Liver (tissue), 9 donors: ENCODE data around the gene TRIM56. TPM values are rescaled to one million over a fixed set of nuclear protein-coding genes. Genes with fewer than 3 reads are reported as not detected.
A peak's percentile ranks its signal among the peaks of the same experiment; 100 is the strongest.
"Not testable (repeated sequence)": the region's sequence is repeated elsewhere in the genome, so short reads cannot be mapped to it uniquely, and the experiment has no call there.

Experiments
- DNase-seq: peaks from one replicate; pipeline ENCODE4 v3.0.0-alpha.2; 2017; ENCODE audit warnings: low spot score
- H3K27ac ChIP-seq, 2 donors: one replicate each; pipeline ENCODE4 v1.7.0; 2013; ENCODE audit warnings: inconsistent platforms in 2 of 2, low read length in 2 of 2, control low read depth in 1 of 2, low read depth in 1 of 2, mild to moderate bottlenecking in 1 of 2
- H3K27me3 ChIP-seq, 4 donors: one replicate each; pipeline versions ENCODE4 v1.6.1 to v1.7.0; 2013; ENCODE audit warnings: low read length in 3 of 4, inconsistent platforms in 1 of 4, mild to moderate bottlenecking in 1 of 4, moderate library complexity in 1 of 4; ENCODE audit not compliant: control insufficient read depth in 4 of 4, insufficient read depth in 4 of 4
- H3K36me3 ChIP-seq, 4 donors: one replicate each; pipeline versions ENCODE4 v1.6.1 to v1.7.0; 2013; ENCODE audit warnings: low read length in 3 of 4, mild to moderate bottlenecking in 3 of 4, low read depth in 1 of 4, moderate library complexity in 1 of 4; ENCODE audit not compliant: control insufficient read depth in 4 of 4, insufficient read depth in 3 of 4
- H3K4me1 ChIP-seq, 4 donors: one replicate each; pipeline versions ENCODE4 v1.6.1 to v1.7.0; 2013; ENCODE audit warnings: low read length in 3 of 4, mild to moderate bottlenecking in 3 of 4, moderate library complexity in 1 of 4; ENCODE audit not compliant: control insufficient read depth in 4 of 4, insufficient read depth in 4 of 4
- H3K4me3 ChIP-seq, 3 donors: one replicate each; pipeline versions ENCODE4 v1.6.1 to v1.7.0; 2013; ENCODE audit warnings: low read length in 3 of 3, control low read depth in 1 of 3, low read depth in 1 of 3, mild to moderate bottlenecking in 1 of 3
- H3K9ac ChIP-seq, 2 donors: one replicate each; pipeline ENCODE4 v1.7.0; 2013; ENCODE audit warnings: low read length in 2 of 2, mild to moderate bottlenecking in 2 of 2, moderate library complexity in 2 of 2, control low read depth in 1 of 2, low read depth in 1 of 2
- H3K9me3 ChIP-seq, 4 donors: one replicate each; pipeline versions ENCODE4 v1.6.1 to v1.7.0; 2013; ENCODE audit warnings: low read length in 3 of 4; ENCODE audit not compliant: control insufficient read depth in 4 of 4
- ATF3 ChIP-seq: IDR thresholded peaks from 2 replicates; pipeline ENCODE4 v1.6.1; 2016; ENCODE audit warnings: antibody characterized with exemption
- EGR1 ChIP-seq, 2 donors: IDR thresholded peaks; 2 replicates each; pipeline ENCODE4 v1.6.1; 2016 to 2018; ENCODE audit warnings: antibody characterized with exemption in 2 of 2, low read depth in 2 of 2
- FOXA1 ChIP-seq: IDR thresholded peaks from 2 replicates; pipeline ENCODE4 v1.6.1; 2016; ENCODE audit warnings: antibody characterized with exemption
- FOXA2 ChIP-seq: IDR thresholded peaks from 2 replicates; pipeline ENCODE4 v1.6.1; 2016; ENCODE audit warnings: antibody characterized with exemption
- GABPA ChIP-seq, 2 donors: IDR thresholded peaks in 1 of 2; conservative IDR thresholded peaks in 1 of 2; 2 replicates each; pipeline ENCODE4 v1.6.1; 2016; ENCODE audit warnings: antibody characterized with exemption in 2 of 2, mild to moderate bottlenecking in 1 of 2, moderate library complexity in 1 of 2
- HNF4A ChIP-seq, 2 donors: conservative IDR thresholded peaks; 2 replicates each; pipeline ENCODE4 v1.6.1; 2016; ENCODE audit warnings: antibody characterized with exemption in 2 of 2, mild to moderate bottlenecking in 2 of 2
- HNF4G ChIP-seq: IDR thresholded peaks from 2 replicates; pipeline ENCODE4 v1.6.1; 2016; ENCODE audit warnings: antibody characterized with exemption
- JUND ChIP-seq, 2 donors: IDR thresholded peaks; 2 replicates each; pipeline ENCODE4 v1.6.1; 2016; ENCODE audit warnings: antibody characterized with exemption in 2 of 2
- NR2F2 ChIP-seq: IDR thresholded peaks from 2 replicates; pipeline ENCODE4 v1.6.1; 2016; ENCODE audit warnings: antibody characterized with exemption
- RAD21 ChIP-seq, 2 donors: IDR thresholded peaks; 2 replicates each; pipeline ENCODE4 v1.6.1; 2016; ENCODE audit warnings: antibody characterized with exemption in 2 of 2, mild to moderate bottlenecking in 2 of 2
- RXRA ChIP-seq, 2 donors: IDR thresholded peaks; 2 replicates each; pipeline ENCODE4 v1.6.1; 2017 to 2018; ENCODE audit warnings: antibody characterized with exemption in 2 of 2, mild to moderate bottlenecking in 1 of 2
- SP1 ChIP-seq: IDR thresholded peaks from 2 replicates; pipeline ENCODE4 v1.6.1; 2018; ENCODE audit warnings: antibody characterized with exemption, mild to moderate bottlenecking
- TAF1 ChIP-seq: conservative IDR thresholded peaks from 2 replicates; pipeline ENCODE4 v1.6.1; 2016; ENCODE audit warnings: antibody characterized with exemption, mild to moderate bottlenecking
- YY1 ChIP-seq: IDR thresholded peaks from 2 replicates; pipeline ENCODE4 v1.6.1; 2016; ENCODE audit warnings: antibody characterized with exemption, mild to moderate bottlenecking
- WGBS: extraction: QIAGEN DNeasy Blood & Tissue Kit; methylation state at CpG from one replicate; pipeline ENCODE4 v1.1.7; 2013; 5-methylcytosine and 5-hydroxymethylcytosine counted together
- polyA plus RNA-seq, 2 donors: library from polyadenylated mRNA; stranded (reverse) in 1 of 2; unstranded in 1 of 2; fragments of 200-250 nt in 1 of 2; fragments of >200 nt in 1 of 2; fragmentation: Nextera tagmentation in 1 of 2; extraction: Ambion mirVana in 1 of 2; gene quantifications; one replicate each; pipeline versions ENCODE4 v1.2.1 to v1.2.3, GENCODE V29; 2013 to 2015
- total RNA-seq, 2 donors: library from RNA; depleted of rRNA; stranded (reverse); fragments of >200 nt; gene quantifications; one replicate each; pipeline ENCODE4 v1.2.3, GENCODE V29; 2014
- TF ChIP-seq, protein P1 (sequence below): IDR thresholded peaks from 2 replicates; pipeline ENCODE4 v1.6.1; 2016; ENCODE audit warnings: antibody characterized with exemption, mild to moderate bottlenecking
- TF ChIP-seq, protein P2 (sequence below): IDR thresholded peaks from 2 replicates; pipeline ENCODE4 v1.6.1; 2016; ENCODE audit warnings: antibody characterized with exemption
- donor health status: healthy.
- donor health status: healthy.
- donor health status: healthy.
- donor health status: healthy.
- donor health status: healthy.

TRIM56 gene
- total and polyA plus RNA-seq, 4 donors = 4.8 to 15.6 (median 7.6) TPM

GRCh38 chr7:101111261-101111660, 26.0 kb downstream of the TRIM56 start:
- H3K9ac ChIP-seq = no peak overlapping the region
- no peaks in the 10 kb centered on the region for H3K27me3 ChIP-seq
- no peak overlapping the region for H3K4me3 ChIP-seq
- TF ChIP-seq GABPA (IDR thresholded peaks at IDR 0.05 in 1 of 2, conservative IDR thresholded peaks at IDR 0.05 in 1 of 2) (no peak), SP1 (no peak), YY1 (no peak), HNF4G (no peak), FOXA2 (no peak), JUND (IDR thresholded peaks at IDR 0.05) (no peak), FOXA1 (no peak), TAF1 (no peak), EGR1 (IDR thresholded peaks at IDR 0.05; ENCODE audit: low read depth in 2 of 2) (no peak), ATF3 (no peak)
- TF ChIP-seq, protein P1, sequence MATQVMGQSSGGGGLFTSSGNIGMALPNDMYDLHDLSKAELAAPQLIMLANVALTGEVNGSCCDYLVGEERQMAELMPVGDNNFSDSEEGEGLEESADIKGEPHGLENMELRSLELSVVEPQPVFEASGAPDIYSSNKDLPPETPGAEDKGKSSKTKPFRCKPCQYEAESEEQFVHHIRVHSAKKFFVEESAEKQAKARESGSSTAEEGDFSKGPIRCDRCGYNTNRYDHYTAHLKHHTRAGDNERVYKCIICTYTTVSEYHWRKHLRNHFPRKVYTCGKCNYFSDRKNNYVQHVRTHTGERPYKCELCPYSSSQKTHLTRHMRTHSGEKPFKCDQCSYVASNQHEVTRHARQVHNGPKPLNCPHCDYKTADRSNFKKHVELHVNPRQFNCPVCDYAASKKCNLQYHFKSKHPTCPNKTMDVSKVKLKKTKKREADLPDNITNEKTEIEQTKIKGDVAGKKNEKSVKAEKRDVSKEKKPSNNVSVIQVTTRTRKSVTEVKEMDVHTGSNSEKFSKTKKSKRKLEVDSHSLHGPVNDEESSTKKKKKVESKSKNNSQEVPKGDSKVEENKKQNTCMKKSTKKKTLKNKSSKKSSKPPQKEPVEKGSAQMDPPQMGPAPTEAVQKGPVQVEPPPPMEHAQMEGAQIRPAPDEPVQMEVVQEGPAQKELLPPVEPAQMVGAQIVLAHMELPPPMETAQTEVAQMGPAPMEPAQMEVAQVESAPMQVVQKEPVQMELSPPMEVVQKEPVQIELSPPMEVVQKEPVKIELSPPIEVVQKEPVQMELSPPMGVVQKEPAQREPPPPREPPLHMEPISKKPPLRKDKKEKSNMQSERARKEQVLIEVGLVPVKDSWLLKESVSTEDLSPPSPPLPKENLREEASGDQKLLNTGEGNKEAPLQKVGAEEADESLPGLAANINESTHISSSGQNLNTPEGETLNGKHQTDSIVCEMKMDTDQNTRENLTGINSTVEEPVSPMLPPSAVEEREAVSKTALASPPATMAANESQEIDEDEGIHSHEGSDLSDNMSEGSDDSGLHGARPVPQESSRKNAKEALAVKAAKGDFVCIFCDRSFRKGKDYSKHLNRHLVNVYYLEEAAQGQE = no peak
- TF ChIP-seq, protein P2, sequence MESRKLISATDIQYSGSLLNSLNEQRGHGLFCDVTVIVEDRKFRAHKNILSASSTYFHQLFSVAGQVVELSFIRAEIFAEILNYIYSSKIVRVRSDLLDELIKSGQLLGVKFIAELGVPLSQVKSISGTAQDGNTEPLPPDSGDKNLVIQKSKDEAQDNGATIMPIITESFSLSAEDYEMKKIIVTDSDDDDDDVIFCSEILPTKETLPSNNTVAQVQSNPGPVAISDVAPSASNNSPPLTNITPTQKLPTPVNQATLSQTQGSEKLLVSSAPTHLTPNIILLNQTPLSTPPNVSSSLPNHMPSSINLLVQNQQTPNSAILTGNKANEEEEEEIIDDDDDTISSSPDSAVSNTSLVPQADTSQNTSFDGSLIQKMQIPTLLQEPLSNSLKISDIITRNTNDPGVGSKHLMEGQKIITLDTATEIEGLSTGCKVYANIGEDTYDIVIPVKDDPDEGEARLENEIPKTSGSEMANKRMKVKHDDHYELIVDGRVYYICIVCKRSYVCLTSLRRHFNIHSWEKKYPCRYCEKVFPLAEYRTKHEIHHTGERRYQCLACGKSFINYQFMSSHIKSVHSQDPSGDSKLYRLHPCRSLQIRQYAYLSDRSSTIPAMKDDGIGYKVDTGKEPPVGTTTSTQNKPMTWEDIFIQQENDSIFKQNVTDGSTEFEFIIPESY = no peak
- no peak for DNase-seq
- H3K4me1 ChIP-seq = peaks cover 2 to 6% (median 4%) of the 10 kb centered on the region in 4 donors
- H3K36me3 ChIP-seq = no peaks in the 10 kb centered on the region
- 93% methylated on average over 5 of the region's 5 CpGs for WGBS
- H3K27ac ChIP-seq = no peak overlapping the region
- H3K9me3 ChIP-seq = no peaks in the 10 kb centered on the region

DNA sequence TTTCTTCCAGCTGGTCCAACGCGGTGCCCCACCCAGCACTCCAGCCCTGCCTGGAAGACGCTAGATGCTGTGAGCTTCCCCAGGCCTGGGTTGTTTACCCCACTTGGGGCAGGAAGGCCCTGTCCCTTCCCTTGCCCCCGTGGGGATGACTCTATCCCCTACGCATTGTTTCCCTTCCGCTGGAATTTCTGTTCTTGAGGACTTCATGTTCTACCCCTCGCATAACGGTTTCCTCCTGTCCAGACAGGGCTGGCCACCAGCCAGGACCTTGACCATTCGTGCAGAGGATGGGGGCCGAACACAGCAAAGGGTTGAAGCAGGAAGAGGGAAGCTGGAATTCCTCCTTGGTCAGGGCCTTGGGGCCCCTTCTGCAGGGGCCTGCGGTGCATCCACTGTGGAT, 27.0 kb downstream of the TRIM56 start:
- Histone ChIP-seq H3K4me1 (peaks cover 2 to 6% (median 4%) of the 10 kb centered on the region in 4 donors), H3K9me3 (no peaks in the 10 kb centered on the region), H3K27me3 (no peaks in the 10 kb centered on the region), H3K36me3 (no peaks in the 10 kb centered on the region), H3K9ac (no peak overlapping the region), H3K4me3 (no peak overlapping the region), H3K27ac (peak overlapping the region in 1 of 2 donors; percentile 58)
- 79% methylated on average over 11 of the region's 11 CpGs for WGBS
- TF ChIP-seq JUND (IDR thresholded peaks at IDR 0.05) = peak in 1 of 2 donors; percentile 33
- no peak for TF ChIP-seq RAD21 (IDR thresholded peaks at IDR 0.05)
- peak; percentile 33 to 43 for TF ChIP-seq RXRA (IDR thresholded peaks at IDR 0.05)
- TF ChIP-seq, protein P1 = no peak
- peak; percentile 92 for TF ChIP-seq NR2F2
- no peak for TF ChIP-seq HNF4A (conservative IDR thresholded peaks at IDR 0.05)
- peak; percentile 75 for TF ChIP-seq SP1
- DNase-seq = no peak

GRCh38 chr7:101113140-101113539, 27.9 kb downstream of the TRIM56 start:
- H3K27ac ChIP-seq, H3K36me3 ChIP-seq, H3K9me3 ChIP-seq, H3K27me3 ChIP-seq, H3K4me1 ChIP-seq, H3K4me3 ChIP-seq, H3K9ac ChIP-seq, DNase-seq: not testable (repeated sequence)
- 98% methylated on average over 7 of the region's 7 CpGs for WGBS
